Measurements from ENCODE around the gene FGF12. TPM values are rescaled to one million over a fixed set of nuclear protein-coding genes. Genes with fewer than 3 reads are reported as not detected.

FGF12 gene
- total and polyA plus RNA-seq, 2 donors (not counting 1 experiment from before 2014, with no cell fraction given), result 0.17 TPM; not detected in 1

DNA sequence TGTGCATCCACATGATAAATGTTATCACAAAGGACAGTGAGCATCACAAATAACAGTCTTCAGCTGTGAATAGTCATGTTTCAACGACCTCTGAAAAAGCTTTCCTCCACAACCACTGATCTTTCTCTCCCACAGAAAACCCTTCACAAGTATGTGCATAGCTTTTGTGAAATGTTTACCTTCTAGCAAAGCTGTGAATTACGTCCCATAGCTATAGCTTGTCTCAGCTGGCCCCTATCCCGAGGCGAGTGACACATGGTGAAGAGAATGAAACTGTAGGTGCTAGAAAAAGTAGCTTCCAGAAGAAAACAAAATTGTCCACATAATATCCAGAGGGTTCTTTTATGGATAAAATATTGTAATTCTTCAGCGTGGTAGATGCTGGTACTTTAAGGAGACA is 182.0 kb downstream of the FGF12 start:
- no peak for TF ChIP-seq EZH2 (IDR thresholded peaks at IDR 0.05; ENCODE audit: low read length, missing control alignments)
- TF ChIP-seq CTCF (conservative IDR thresholded peaks at IDR 0.05 in 1 of 2, IDR thresholded peaks at IDR 0.05 in 1 of 2; ENCODE audit: low read depth in 1 of 2, low read length in 2 of 2), result no peak
- no peaks in the 10 kb centered on the region for H3K4me1 ChIP-seq (ENCODE audit: control insufficient read depth, extremely low read depth, insufficient read depth, low read length)
- no peaks in the 10 kb centered on the region for H3K9me3 ChIP-seq (ENCODE audit: control insufficient read depth, insufficient read depth, low read depth, low read length)
- DNase-seq (ENCODE audit: low read depth in 2 of 2), result no peak
- H4K20me1 ChIP-seq (ENCODE audit: control insufficient read depth, extremely low read depth, insufficient read depth, low read length), result no peaks in the 10 kb centered on the region
- H3K27ac ChIP-seq (ENCODE audit: insufficient read depth, low read length), result no peak overlapping the region
- no peaks in the 10 kb centered on the region for H3K36me3 ChIP-seq (ENCODE audit: control insufficient read depth, insufficient read depth, low read length)
- H3K4me2 ChIP-seq (ENCODE audit: extremely low read depth, insufficient read depth, low read length), result no peak overlapping the region
- H3K79me2 ChIP-seq (ENCODE audit: control insufficient read depth, insufficient read depth, low read length), result no peaks in the 10 kb centered on the region
- H3K9ac ChIP-seq (ENCODE audit: insufficient read depth, low read length), result no peak overlapping the region
- H3K27me3 ChIP-seq (ENCODE audit: control insufficient read depth, insufficient read depth, low read length), result no peaks in the 10 kb centered on the region
- H2AFZ ChIP-seq (ENCODE audit: low read length), result no peak overlapping the region
- no peak overlapping the region for H3K4me3 ChIP-seq (replicated peaks in 1 of 4; ENCODE audit: control extremely low read depth in 1 of 4, insufficient read depth in 1 of 4, low read depth in 3 of 4, low read length in 4 of 4)

DNA sequence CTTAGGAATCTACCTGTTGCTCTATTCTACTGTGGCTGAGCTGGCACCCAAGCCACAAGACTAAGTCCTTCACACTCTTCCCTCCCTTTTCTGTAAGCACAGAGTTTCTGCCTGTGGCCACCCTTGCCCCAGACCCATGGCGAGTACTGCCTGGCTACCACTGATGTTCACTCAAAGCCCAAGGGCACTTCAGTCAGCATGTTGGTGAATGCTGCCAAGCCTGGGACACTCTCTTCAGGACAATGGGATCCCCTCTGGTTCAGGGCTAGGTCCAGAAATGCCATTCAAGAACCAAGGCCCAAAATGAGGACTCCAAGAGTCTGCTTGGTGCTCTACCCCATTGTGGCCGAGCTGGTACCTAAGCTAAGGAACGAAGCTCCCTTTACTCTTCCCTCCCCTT is 184.2 kb downstream of the FGF12 start:
- Histone ChIP-seq H4K20me1 (ENCODE audit: control insufficient read depth, extremely low read depth, insufficient read depth, low read length) (no peaks in the 10 kb centered on the region), H3K36me3 (ENCODE audit: control insufficient read depth, insufficient read depth, low read length) (no peaks in the 10 kb centered on the region), H3K27ac (ENCODE audit: insufficient read depth, low read length) (no peak overlapping the region), H3K79me2 (ENCODE audit: control insufficient read depth, insufficient read depth, low read length) (no peaks in the 10 kb centered on the region), H2AFZ (ENCODE audit: low read length) (no peak overlapping the region), H3K9ac (ENCODE audit: insufficient read depth, low read length) (no peak overlapping the region), H3K27me3 (ENCODE audit: control insufficient read depth, insufficient read depth, low read length) (no peaks in the 10 kb centered on the region), H3K4me3 (replicated peaks in 1 of 4; ENCODE audit: control extremely low read depth in 1 of 4, insufficient read depth in 1 of 4, low read depth in 3 of 4, low read length in 4 of 4) (no peak overlapping the region), H3K4me1 (ENCODE audit: control insufficient read depth, extremely low read depth, insufficient read depth, low read length) (no peaks in the 10 kb centered on the region), H3K4me2 (ENCODE audit: extremely low read depth, insufficient read depth, low read length) (no peak overlapping the region), H3K9me3 (ENCODE audit: control insufficient read depth, insufficient read depth, low read depth, low read length) (no peaks in the 10 kb centered on the region)
- no peak for DNase-seq (ENCODE audit: low read depth in 2 of 2)
- TF ChIP-seq EZH2 (IDR thresholded peaks at IDR 0.05; ENCODE audit: low read length, missing control alignments) (no peak), CTCF (conservative IDR thresholded peaks at IDR 0.05 in 1 of 2, IDR thresholded peaks at IDR 0.05 in 1 of 2; ENCODE audit: low read depth in 1 of 2, low read length in 2 of 2) (no peak)

DNA sequence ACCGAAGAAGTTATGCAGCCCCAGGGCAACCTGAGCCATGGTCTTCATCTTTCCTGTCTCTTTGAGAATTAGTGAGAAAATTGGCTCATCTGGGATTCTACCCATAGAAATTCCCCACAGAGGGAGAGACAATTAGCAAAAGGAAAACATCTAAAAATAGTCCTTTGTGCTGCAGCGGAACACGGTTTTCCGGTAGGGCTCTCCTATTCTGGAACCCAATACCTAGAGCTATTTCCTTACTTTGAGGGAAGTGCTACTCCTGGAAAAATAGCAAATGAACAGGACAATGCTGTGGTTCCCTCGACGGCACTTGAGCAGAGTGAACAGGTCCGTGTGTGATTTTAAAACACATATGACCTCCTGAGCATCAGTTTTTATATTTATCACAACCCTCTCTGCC is 210.5 kb downstream of the FGF12 start:
- DNase-seq (ENCODE audit: low read depth in 2 of 2), result no peak
- no peak overlapping the region for H3K4me3 ChIP-seq (replicated peaks in 1 of 4; ENCODE audit: control extremely low read depth in 1 of 4, insufficient read depth in 1 of 4, low read depth in 3 of 4, low read length in 4 of 4)

More for the DNA sequence above, 210.5 kb downstream of the FGF12 start:
- TF ChIP-seq CTCF (conservative IDR thresholded peaks at IDR 0.05 in 1 of 2, IDR thresholded peaks at IDR 0.05 in 1 of 2; ENCODE audit: low read depth in 1 of 2, low read length in 2 of 2), result no peak
- no peak for TF ChIP-seq EZH2 (IDR thresholded peaks at IDR 0.05; ENCODE audit: low read length, missing control alignments)
- H3K36me3 ChIP-seq (ENCODE audit: control insufficient read depth, insufficient read depth, low read length), result no peaks in the 10 kb centered on the region
- no peak overlapping the region for H3K27ac ChIP-seq (ENCODE audit: insufficient read depth, low read length)
- H3K4me2 ChIP-seq (ENCODE audit: extremely low read depth, insufficient read depth, low read length), result no peak overlapping the region
- H3K4me1 ChIP-seq (ENCODE audit: control insufficient read depth, extremely low read depth, insufficient read depth, low read length), result no peaks in the 10 kb centered on the region
- no peaks in the 10 kb centered on the region for H4K20me1 ChIP-seq (ENCODE audit: control insufficient read depth, extremely low read depth, insufficient read depth, low read length)
- no peak overlapping the region for H3K9ac ChIP-seq (ENCODE audit: insufficient read depth, low read length)
- H3K79me2 ChIP-seq (ENCODE audit: control insufficient read depth, insufficient read depth, low read length), result no peaks in the 10 kb centered on the region
- no peak overlapping the region for H2AFZ ChIP-seq (ENCODE audit: low read length)
- no peaks in the 10 kb centered on the region for H3K9me3 ChIP-seq (ENCODE audit: control insufficient read depth, insufficient read depth, low read depth, low read length)
- H3K27me3 ChIP-seq (ENCODE audit: control insufficient read depth, insufficient read depth, low read length), result no peaks in the 10 kb centered on the region
